AG09309 (cell line): ENCODE measurements around the gene FAM163A.
A peak's percentile ranks its signal among the peaks of the same experiment; 100 is the strongest.

Experiments used
- DNase-seq: peaks from one replicate; pipeline ENCODE4 v3.0.0-alpha.2; 2010; ENCODE audit warnings: low read depth
- H3K4me3 ChIP-seq: 2 replicates; pipeline ENCODE4 v1.5.1; 2011; ENCODE audit warnings: mild to moderate bottlenecking, low read depth, low read length, moderate library complexity; ENCODE audit not compliant: control insufficient read depth
- TF ChIP-seq, protein P1 (sequence below): IDR thresholded peaks from 2 replicates; pipeline ENCODE4 v1.5.1; 2011; ENCODE audit warnings: mild to moderate bottlenecking, low read depth, low read length, inconsistent platforms; ENCODE audit not compliant: insufficient read depth, control insufficient read depth; ENCODE audit errors: missing control alignments

FAM163A gene

DNA sequence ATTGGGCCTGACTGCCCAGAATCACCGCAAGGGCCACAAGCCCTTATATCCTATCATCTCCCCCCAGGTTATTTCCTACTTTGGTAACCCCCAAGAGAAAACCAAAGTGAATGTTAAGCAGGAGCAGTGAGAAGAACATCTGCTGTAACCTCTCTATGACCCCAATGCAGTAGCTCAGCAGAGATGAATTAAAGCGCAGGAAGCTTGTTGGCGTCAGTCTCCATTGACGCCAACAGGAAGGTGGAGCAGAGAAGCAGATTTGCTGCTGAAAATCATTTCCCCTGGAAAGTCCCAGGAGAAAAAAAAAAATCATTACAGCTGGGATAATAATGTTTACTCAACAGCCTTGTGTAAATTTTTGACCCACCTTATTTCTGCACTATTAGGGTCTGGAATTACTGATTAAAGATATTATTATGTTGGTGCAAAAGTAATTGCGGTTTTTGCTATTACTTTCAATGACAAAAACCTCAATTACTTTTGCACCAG, 33.2 kb upstream of the FAM163A start:
- TF ChIP-seq, protein P1, sequence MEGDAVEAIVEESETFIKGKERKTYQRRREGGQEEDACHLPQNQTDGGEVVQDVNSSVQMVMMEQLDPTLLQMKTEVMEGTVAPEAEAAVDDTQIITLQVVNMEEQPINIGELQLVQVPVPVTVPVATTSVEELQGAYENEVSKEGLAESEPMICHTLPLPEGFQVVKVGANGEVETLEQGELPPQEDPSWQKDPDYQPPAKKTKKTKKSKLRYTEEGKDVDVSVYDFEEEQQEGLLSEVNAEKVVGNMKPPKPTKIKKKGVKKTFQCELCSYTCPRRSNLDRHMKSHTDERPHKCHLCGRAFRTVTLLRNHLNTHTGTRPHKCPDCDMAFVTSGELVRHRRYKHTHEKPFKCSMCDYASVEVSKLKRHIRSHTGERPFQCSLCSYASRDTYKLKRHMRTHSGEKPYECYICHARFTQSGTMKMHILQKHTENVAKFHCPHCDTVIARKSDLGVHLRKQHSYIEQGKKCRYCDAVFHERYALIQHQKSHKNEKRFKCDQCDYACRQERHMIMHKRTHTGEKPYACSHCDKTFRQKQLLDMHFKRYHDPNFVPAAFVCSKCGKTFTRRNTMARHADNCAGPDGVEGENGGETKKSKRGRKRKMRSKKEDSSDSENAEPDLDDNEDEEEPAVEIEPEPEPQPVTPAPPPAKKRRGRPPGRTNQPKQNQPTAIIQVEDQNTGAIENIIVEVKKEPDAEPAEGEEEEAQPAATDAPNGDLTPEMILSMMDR: no peak
- DNase-seq: peak; percentile 11

GRCh38 chr1:179714159-179714558, 28.9 kb upstream of the FAM163A start:
- no peak for DNase-seq
- H3K4me3 ChIP-seq: no peak overlapping the region
- TF ChIP-seq, protein P1: no peak

More for the DNA sequence above, 33.2 kb upstream of the FAM163A start:
- H3K4me3 ChIP-seq: no peak overlapping the region

DNA sequence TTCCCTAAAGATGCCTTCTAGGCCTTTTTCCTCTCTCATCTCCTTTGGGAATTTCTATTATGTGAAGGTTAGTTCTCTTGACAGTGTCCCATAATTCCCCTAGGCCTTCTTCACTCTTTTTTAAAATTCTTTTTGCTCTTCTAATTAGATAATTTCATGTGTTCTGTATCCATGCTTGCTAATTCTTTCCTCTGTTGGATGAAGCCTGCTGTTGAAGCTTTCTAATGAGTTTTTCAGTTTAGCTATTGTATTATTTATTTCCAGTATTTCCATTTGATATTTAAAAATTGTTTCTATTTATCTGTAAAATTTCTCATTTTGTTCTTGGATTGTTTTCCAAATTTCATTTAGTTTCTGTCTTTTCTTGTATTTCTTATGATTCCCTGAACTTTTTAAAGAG, 28.5 kb upstream of the FAM163A start:
- no peak overlapping the region for H3K4me3 ChIP-seq
- no peak for DNase-seq
- TF ChIP-seq, protein P1: no peak

DNA sequence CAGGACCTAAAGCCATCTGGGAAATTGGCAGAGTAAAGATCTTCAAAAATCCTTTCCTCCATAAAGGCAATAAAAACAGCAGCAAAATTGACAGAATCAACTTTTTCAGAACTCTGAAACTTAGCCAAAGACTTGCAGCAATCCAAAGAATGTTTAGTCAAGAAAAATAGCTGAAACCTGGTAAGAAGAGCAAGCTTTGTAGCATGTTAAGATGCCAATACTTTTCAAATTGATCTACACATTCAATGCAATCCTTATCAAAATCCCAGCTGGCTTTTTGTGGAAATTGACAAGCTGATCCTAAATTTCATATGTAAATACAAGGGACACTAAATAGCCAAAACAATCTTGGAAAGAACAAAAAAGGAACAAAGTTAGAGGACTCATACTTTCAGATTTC, 23.8 kb upstream of the FAM163A start:
- no peak overlapping the region for H3K4me3 ChIP-seq
- TF ChIP-seq, protein P1: no peak
- no peak for DNase-seq

GRCh38 chr1:179728271-179728670, 14.8 kb upstream of the FAM163A start:
- TF ChIP-seq, protein P1: no peak

GRCh38 chr1:179729881-179730280, 13.2 kb upstream of the FAM163A start:
- H3K4me3 ChIP-seq: no peak overlapping the region
- no peak for DNase-seq
- TF ChIP-seq, protein P1: no peak

More at GRCh38 chr1:179728271-179728670, 14.8 kb upstream of the FAM163A start:
- no peak overlapping the region for H3K4me3 ChIP-seq
- no peak for DNase-seq

DNA sequence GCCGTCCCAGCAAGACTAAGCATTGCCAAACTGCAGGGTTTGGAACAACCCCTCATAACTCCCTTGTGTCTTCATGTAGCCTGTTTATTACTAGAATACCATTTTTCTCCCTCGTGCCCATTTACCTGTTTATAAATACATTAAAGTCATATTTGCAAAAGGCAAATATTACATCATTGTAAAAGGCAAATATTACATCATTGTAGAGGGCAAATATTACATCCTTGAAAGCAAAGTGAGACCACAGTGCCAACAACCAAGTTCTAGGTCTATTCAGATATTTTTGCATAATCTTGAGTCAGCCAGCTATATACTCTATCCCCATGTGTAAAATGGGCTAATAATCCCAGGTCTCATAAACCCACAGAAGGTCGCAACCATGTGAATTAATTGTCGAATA, 11.4 kb upstream of the FAM163A start:
- no peak for DNase-seq
- no peak overlapping the region for H3K4me3 ChIP-seq
- TF ChIP-seq, protein P1: no peak
